MV-4-11 (cell line): ENCODE results near the gene CCDC167.
"Not testable (repeated sequence)": the region's sequence is repeated elsewhere in the genome, so short reads cannot be mapped to it uniquely, and the experiment has no call there.

Experiments used
- DNase-seq: peaks from one replicate; lab custom pipeline; 2025; lab: John Stamatoyannopoulos, UW

The CCDC167 gene

GRCh38 chr6:37473364-37474095 is 26.2 kb downstream of the CCDC167 start:
- no peak for DNase-seq

- no peak for DNase-seq
Observed at GRCh38 chr6:37467718-37468117, 32.0 kb downstream of the CCDC167 start.

DNA sequence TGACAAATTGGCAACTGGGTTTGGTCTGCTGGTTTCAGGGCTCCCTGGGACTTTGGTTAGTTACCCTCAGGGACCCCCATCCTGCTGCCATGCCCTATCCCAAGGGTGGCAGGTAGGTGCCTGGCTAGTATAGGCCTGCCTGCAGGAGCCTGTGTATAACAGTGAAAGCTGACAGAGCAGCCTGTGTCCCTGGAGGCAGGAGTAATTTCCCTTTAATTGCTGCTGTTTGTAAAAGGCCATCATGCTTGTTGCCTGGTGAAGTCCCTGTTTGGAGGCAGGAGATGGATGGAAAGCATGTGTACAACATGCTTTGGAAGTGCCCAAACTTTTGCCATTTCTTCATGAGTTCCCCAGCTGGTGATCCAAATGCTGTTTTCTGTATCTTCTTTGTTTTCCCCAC is 36.6 kb downstream of the CCDC167 start:
- no peak for DNase-seq

- no peak for DNase-seq
Observed at GRCh38 chr6:37460805-37461204, 38.9 kb downstream of the CCDC167 start.

DNA sequence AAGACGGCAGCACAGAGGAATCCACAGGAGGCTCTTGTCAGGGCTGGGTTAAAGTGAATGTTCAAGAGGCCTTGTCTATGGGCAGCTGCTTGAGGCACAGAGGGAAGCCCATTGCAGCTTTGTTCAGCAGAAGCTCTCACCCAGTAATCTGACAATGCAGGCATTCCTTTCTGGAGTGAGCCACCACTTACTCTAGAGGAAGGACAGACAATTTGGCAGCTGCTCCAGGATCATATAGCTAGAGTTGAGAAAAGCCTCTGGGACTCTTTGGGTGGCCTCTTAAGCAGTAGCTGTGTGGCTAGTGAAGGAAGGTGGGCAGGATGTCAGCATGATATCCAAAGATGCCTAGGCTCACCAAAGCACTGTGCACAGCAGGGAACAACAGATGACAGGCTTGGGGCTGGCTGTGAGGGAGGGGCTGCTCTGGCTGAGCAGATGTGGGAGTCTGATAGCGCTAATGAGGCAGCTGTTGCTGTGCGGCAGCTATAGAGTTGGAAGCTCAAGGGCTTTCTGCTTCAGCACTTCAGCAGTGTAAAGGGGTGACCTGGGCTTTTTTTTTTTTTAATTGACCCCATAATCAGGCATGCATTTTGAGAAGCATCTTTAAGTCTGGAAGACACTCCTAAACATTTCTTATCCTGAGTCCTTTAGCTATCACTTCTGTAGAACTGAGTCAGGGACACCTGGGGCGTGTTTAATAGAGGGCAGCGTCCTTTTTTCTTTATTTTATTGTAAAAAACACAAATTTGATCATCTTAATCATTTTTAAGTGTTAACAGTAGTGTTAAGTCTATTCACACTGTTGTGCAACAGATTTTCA is 39.5 kb downstream of the CCDC167 start:
- no peak for DNase-seq

DNA sequence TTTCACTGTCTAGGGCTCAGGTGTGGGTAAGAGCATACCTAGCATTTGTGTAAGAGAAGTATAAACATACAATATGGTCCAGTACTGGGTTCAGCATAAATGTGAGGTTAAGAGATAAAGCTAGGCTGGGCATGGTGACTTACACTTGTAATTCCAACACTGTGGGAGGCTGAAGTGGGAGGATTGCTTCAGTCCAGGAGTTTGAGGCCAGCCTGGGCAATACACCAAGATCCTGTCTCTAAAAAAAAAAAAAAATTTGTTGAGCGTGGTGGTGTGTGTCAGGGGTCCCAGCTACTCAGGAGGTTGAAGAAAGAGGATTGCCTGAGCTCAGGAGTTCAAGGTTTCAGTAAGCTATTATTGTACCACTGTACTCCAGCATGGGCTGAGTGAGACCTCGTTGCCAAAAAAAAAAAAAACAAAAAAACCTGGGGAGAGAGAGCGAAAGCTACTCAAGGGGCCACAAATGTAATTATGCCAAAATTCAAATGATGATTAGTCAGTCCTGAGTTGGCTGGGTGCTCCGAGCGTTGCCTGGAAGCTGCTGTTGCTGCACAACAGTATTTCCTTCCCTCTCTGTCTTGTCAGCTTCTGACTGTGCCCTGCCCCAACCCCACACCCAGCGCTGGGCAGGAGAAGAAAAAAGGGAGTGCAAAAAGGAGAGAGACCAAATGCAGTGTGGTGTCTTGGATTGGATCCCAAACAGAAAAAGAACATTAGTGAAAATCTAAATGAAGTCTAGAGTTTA is 42.7 kb downstream of the CCDC167 start:
- no peak for DNase-seq

- DNase-seq: no peak
Observed at GRCh38 chr6:37456126-37456525, 43.6 kb downstream of the CCDC167 start.

DNA sequence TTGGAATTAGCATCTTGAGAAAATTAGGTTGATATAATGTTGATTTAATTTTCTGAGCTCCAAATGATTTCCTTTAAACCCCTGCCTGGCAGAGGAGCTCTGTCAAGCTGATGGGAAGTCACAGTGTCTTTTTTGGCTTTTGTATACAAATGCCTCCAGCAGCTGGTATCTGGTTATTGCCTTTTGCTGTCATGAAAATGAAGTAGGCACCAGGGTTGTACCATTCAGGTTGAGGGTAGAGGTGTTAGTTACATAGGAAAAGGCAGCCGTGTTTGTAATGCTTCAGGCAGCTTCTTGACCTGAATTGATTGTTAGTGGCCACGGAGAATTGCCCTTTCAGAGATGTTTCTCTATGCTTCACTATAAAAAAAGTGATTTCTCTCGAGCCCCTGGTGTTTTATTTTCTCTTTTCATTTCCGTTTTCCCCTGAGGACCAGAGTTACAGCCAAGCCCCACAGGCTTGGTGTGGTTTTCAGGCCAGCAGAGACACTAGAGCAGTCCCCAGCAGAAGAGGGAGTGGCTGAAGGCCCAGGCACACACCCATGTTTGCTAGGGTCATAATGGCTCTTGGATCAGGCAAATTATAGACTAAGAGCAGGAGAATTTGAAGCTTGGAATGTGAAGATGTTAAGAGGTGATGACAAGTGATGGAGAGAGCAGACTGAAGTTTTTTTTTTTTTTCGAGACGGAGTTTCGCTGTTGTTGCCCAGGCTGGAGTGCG is 45.1 kb downstream of the CCDC167 start:
- DNase-seq: no peak

DNA sequence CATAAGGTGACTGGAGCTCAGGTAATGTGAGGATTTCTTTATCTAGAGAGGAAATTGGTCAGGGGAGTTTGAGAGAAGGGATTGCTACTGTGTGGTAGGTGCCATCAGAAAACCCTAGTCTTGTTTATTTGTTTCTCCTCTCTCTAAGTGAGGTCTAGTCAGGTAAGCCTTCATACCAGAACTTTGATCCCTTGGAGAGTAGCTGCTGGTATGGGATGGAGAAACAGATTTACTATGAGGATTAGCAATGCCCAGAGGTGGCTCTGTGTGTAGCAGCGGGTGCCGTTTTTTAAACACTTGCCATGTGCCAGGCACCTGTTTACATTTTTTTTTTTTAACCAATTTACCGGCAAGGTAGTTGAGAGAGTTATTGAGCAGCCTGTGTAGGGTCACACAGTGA is 47.2 kb downstream of the CCDC167 start:
- DNase-seq: no peak

DNA sequence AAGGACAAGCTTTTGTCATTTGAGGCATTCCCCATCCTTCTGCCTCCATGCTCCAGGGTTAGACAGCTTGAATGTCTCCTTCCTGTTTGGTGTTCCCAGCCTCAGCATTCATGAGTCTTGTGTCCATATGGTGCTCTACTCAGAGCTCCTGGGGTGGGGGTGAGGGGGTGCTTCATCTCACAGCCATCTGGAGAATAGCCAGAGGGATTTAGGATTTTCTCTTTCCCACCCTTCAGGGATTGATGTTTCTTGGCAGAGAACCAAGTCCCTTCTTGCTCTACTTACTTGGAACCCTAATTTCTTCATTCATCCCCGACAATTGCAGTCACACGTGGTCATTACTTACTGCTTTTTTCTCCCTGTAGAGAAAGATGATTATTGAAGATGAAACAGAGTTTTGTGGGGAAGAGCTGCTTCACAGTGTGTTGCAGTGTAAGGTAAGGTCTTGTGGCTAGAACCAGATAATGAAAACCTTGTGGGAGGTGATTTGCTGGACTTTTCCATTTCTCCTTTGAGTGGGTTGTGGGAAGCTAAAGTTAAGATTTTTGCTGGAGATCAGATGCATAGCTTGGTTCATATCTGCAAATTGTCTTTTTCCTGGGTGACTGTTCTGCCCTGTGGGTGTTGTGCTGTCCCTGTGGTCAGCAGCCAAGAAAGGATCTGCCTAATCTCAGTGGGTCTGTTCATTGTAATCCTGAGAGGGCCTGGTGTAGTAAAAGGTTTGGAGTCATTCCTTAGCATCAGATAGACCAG is 48.1 kb downstream of the CCDC167 start:
- no peak for DNase-seq

DNA sequence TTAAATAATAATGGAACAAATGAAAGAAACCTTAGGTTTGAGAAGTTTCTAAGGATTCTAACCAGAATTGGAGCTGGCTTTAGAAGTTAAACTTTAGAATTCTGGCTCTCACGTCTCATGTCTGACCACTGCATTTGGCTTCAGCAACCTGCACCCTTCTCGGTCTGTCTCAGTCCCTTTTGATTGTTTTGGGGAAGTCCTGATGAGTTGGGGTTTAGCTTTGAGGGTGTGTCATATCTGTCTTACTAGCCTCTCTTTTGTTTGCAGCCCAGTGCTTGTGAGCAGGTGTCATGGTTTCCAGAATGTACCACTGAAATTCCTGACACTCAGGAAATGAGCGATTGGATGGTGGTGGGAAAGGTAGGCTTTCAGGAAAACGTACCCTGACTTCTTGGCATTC is 49.7 kb downstream of the CCDC167 start:
- DNase-seq: no peak

DNA sequence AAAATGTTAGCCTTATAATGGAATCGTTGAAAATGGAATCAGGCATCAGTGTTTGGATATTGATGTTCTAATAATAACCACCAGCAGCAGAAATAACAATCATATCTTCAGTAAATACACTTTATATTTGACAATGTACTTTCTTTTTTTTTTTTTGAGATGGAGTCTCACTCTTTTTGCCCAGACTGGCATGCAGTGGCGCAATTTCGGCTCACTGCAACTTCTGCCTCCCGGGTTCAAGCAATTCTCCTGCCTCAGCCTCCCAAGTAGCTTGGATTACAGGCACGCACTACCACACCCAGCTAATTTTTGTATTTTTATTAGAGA is 56.5 kb downstream of the CCDC167 start:
- not testable (repeated sequence) for DNase-seq

- DNase-seq: no peak
Observed at GRCh38 chr6:37442416-37443215, 57.1 kb downstream of the CCDC167 start.

GRCh38 chr6:37441651-37442050 is 58.0 kb downstream of the CCDC167 start:
- no peak for DNase-seq

GRCh38 chr6:37438930-37439329 is 60.8 kb downstream of the CCDC167 start:
- DNase-seq: no peak

GRCh38 chr6:37435816-37436215 is 63.9 kb downstream of the CCDC167 start:
- no peak for DNase-seq

- no peak for DNase-seq
Observed at GRCh38 chr6:37435373-37435772, 64.3 kb downstream of the CCDC167 start.

- DNase-seq: peak; percentile 28
Observed at GRCh38 chr6:37433657-37434271, 65.9 kb downstream of the CCDC167 start.
